Fibroblast of peridontal ligament (primary cell): ENCODE results near the gene MARCHF11.

Experiments
- DNase-seq: peaks from one replicate; pipeline ENCODE4 v3.0.0-alpha.2; 2010; ENCODE audit errors: extremely low read depth

The MARCHF11 gene

DNA sequence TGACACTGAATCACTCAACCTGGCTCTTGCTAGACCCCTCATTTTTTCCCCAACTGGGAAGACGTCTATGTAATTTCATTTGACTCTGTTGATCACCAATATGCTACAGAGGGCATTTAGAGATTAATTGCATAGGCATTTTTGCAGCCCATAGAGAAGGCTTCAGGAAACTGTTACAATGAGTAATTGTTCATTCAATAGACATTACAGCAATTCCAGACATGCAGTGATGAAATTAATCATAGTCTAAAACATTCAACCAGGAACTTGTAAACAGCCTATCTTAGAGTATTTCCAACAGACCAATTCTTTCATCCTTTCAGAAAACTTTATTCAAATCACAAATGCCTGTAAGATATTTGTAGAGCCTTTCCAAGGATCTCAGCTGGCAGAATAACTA lies 122.3 kb downstream of the MARCHF11 start:
- DNase-seq, result no peak

- DNase-seq, result no peak
Measured at GRCh38 chr5:16051246-16051755, 128.3 kb downstream of the MARCHF11 start.

- no peak for DNase-seq
Measured at GRCh38 chr5:16050414-16050813, 129.2 kb downstream of the MARCHF11 start.

GRCh38 chr5:16049761-16050160 lies 129.8 kb downstream of the MARCHF11 start:
- DNase-seq, result no peak

GRCh38 chr5:16048132-16048531 lies 131.5 kb downstream of the MARCHF11 start:
- DNase-seq, result no peak

DNA sequence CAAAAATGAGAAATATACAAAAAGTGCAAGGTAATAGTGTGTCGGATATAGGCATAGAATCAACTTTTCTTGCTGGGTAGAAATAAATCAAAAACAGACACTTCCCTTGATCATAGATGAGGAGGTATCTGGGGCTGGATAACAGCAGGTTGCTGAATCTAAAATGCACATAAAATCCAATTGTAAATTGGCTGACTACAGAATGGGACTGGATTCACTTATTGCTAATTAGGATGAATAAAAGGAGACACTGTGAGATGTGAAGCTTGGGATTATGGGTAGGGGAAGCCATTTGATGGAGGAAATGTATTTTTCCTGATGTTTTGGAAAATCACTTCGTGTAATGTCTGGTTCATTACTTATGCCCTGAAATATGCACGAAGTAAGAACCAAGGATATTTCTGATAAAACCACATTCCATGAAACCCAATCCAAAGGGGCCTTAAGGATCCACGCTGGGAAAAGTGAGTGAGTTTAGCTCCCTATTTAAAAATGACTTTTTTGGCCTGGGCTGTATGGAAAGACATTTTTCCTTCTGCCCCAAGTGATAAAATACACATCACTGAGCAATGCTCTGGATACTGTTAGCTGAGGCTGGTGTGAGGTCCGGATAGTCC lies 136.1 kb downstream of the MARCHF11 start:
- no peak for DNase-seq

DNA sequence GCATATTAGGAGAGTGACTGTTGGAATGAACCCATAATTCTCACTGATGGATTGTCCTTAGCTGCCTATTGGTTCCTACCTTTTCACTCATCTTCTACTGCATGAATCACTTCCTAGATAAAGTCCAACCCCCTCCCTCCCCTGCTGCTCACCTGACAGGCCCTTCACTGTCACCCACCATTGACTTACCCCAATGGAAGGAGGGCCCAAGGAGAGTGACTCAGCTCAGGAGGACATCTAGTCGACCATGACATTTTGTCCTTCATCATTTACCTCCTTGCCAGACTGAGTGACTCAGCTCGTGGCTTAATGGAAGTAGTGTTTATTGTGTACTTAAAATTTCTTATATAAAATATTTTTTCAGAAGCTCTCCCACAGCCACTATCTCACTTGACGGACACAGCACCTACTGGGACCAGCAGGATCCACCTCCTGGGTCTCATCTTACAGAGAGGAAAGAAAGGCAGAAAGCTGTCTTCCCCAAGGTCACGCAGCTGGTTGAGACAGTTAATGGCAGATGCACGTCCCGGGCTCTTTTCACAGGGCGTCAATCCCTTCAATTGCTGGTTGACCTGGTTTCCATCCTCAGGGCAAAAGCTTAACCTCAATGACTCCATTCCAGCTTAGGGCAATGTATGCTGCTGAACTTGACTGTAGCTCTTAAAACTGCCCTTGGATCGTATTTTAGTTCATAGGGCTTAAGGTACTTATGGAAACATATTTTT lies 142.3 kb downstream of the MARCHF11 start:
- DNase-seq, result no peak

- DNase-seq, result no peak
Measured at GRCh38 chr5:16034319-16035001, 145.1 kb downstream of the MARCHF11 start.

GRCh38 chr5:16033187-16033925 lies 146.2 kb downstream of the MARCHF11 start:
- no peak for DNase-seq

DNA sequence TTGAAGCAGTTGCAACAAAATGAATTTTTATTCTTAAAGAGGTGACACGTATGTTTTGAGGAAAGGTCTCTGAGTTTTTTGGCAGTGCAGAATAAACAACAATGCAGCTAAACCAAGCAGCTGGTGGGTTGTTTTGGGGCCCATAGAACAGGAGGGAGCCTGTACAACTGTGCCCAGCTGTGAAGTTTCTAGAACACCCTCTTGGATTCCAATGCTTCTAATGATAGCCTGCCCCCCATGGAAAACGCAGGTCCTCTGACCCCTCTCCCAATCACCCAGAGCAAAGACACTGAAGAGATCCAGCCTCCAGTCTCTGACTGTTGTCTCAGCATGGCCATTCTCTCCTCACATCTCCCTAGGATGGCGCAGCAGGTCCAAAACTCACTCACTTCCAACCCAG lies 150.9 kb downstream of the MARCHF11 start:
- no peak for DNase-seq

DNA sequence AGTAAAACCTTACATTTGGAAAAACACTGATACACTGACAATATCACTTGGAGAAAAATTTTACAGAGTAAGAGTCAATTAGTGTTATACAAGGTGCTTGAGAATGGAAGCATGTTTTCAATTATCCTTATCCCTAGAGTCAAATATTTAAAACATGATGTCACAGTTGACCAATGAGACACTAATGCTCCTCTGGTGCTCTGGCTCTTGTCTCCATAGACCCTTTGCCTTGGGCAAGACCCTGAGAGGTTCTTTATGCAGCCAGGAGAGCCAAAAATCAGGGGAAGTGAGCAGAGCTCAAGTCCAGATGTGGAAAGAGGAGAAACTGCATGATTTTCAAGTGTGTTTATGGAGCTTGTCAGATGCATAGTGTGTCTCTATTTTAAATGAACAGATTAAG lies 153.9 kb downstream of the MARCHF11 start:
- DNase-seq, result no peak

DNA sequence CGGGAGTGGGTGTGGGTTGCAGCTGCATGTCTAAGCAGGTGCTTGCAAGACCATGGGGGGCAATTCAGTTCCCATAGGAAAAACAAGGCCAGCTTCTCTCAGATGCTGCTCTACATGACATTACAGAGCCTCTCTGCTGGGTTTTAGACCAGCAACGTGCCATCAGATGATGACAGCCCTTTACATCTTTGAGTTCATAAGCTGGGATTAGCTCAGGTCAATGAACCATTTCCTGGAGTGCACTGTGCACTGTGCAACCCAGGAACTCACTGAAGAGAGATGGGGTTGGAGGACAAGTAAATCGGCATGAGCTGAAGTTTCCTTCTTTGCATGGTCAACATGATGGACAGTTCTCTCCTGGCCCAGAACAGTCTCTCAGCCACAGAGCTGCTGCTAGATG lies 160.6 kb downstream of the MARCHF11 start:
- DNase-seq, result no peak

GRCh38 chr5:16017720-16018119 lies 161.9 kb downstream of the MARCHF11 start:
- no peak for DNase-seq
